ENCODE results near the gene OLFM4.

The OLFM4 gene

DNA sequence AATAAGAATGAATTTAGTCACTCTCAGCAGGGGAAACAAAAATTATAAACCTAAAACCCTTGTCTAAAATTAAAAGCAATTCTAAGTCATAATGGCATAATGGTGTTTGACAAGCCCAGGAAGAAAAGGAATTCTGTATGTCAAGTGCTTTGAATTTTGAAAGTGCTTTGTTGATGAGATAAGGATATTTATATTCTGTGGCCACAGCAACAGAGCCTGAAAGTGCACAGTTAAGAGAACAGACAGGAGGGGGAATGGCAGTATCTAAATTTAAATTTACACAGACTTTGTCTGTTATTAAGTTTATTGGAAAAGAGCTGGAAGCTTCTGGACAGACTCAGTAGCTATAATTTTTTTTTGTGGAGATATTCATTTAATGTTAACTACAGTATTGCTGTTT lies 69.8 kb downstream of the OLFM4 start:
- Histone ChIP-seq H3K4me2 (ENCODE audit: insufficient read depth, low read length) (no peak overlapping the region), H3K9ac (ENCODE audit: low read depth, low read length) (no peak overlapping the region), H3K4me3 (ENCODE audit: low read depth in 1 of 2, low read length in 2 of 2) (no peak overlapping the region), H3K27ac (ENCODE audit: low read length) (no peak overlapping the region), H3K4me1 (ENCODE audit: insufficient read depth, low read length) (no peaks in the 10 kb centered on the region), H3K79me2 (ENCODE audit: insufficient read depth, low read length) (no peaks in the 10 kb centered on the region), H3K9me3 (ENCODE audit: insufficient read depth, low read length, severe bottlenecking) (no peaks in the 10 kb centered on the region), H2AFZ (ENCODE audit: low read depth, low read length) (no peak overlapping the region), H3K27me3 (ENCODE audit: insufficient read depth, low read length, poor library complexity) (no peaks in the 10 kb centered on the region), H4K20me1 (ENCODE audit: insufficient read depth, low read length) (no peaks in the 10 kb centered on the region), H3K36me3 (ENCODE audit: insufficient read depth, low read length) (no peaks in the 10 kb centered on the region)
- ATAC-seq (ENCODE audit: insufficient read depth, low read depth) (no peak), DNase-seq (no peak)
- TF ChIP-seq EZH2 (IDR thresholded peaks at IDR 0.05; ENCODE audit: borderline replicate concordance, low read depth, low read length, severe bottlenecking): no peak

DNA sequence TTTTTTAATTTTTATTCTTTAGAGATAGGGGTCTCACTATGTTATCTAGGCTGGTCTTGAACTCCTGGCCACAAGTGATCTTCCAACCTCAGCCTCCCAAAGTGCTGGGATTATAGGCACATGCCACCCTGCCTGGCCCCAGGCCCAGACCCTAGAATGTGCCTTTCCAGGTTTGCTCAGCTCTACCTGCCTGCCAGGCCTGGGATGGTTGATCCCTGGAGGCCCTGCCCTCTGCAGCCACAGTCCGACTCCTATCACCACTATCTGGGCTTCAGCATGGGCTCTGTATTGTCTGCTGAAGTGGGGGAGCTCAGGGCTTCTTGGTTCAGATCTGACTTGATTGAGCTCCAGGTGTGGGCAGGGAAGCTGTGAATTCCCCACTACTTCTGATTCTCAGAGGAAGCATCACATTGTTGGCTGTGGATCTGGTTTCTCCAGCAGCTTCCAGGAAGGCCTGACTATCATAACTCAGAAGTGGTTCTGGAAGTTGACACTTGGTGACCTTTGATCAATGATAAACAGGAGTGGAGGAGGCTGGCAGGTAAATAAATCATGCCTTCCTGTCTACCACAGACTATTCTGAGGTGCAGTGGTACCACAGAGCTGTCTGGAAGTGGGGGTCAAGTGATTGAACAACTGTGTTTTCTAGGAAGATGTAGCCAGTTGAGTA lies 71.9 kb downstream of the OLFM4 start:
- ATAC-seq (ENCODE audit: insufficient read depth, low read depth): no peak

More for the DNA sequence above, 71.9 kb downstream of the OLFM4 start:
- no peaks in the 10 kb centered on the region for H3K9me3 ChIP-seq (ENCODE audit: insufficient read depth, low read length, severe bottlenecking)
- no peak for DNase-seq
- H3K79me2 ChIP-seq (ENCODE audit: insufficient read depth, low read length): no peaks in the 10 kb centered on the region
- H3K9ac ChIP-seq (ENCODE audit: low read depth, low read length): no peak overlapping the region
- no peak overlapping the region for H3K27ac ChIP-seq (ENCODE audit: low read length)
- no peaks in the 10 kb centered on the region for H3K36me3 ChIP-seq (ENCODE audit: insufficient read depth, low read length)
- no peak overlapping the region for H3K4me3 ChIP-seq (ENCODE audit: low read depth in 1 of 2, low read length in 2 of 2)
- no peak overlapping the region for H2AFZ ChIP-seq (ENCODE audit: low read depth, low read length)
- no peaks in the 10 kb centered on the region for H3K4me1 ChIP-seq (ENCODE audit: insufficient read depth, low read length)
- H3K4me2 ChIP-seq (ENCODE audit: insufficient read depth, low read length): no peak overlapping the region
- no peaks in the 10 kb centered on the region for H3K27me3 ChIP-seq (ENCODE audit: insufficient read depth, low read length, poor library complexity)
- TF ChIP-seq, protein P1, sequence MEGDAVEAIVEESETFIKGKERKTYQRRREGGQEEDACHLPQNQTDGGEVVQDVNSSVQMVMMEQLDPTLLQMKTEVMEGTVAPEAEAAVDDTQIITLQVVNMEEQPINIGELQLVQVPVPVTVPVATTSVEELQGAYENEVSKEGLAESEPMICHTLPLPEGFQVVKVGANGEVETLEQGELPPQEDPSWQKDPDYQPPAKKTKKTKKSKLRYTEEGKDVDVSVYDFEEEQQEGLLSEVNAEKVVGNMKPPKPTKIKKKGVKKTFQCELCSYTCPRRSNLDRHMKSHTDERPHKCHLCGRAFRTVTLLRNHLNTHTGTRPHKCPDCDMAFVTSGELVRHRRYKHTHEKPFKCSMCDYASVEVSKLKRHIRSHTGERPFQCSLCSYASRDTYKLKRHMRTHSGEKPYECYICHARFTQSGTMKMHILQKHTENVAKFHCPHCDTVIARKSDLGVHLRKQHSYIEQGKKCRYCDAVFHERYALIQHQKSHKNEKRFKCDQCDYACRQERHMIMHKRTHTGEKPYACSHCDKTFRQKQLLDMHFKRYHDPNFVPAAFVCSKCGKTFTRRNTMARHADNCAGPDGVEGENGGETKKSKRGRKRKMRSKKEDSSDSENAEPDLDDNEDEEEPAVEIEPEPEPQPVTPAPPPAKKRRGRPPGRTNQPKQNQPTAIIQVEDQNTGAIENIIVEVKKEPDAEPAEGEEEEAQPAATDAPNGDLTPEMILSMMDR (IDR thresholded peaks at IDR 0.05; ENCODE audit: borderline replicate concordance, extremely low read depth, low read length, poor library complexity, severe bottlenecking): no peak
- no peak for TF ChIP-seq EZH2 (IDR thresholded peaks at IDR 0.05; ENCODE audit: borderline replicate concordance, low read depth, low read length, severe bottlenecking)
- no peaks in the 10 kb centered on the region for H4K20me1 ChIP-seq (ENCODE audit: insufficient read depth, low read length)
